Measurements from ENCODE around the gene NFKBIL1. TPM values are rescaled to one million over a fixed set of nuclear protein-coding genes. Genes with fewer than 3 reads are reported as not detected.

The NFKBIL1 gene
- total RNA-seq, 2 donors from 2014 or later = 17.4 to 26.3 TPM

DNA sequence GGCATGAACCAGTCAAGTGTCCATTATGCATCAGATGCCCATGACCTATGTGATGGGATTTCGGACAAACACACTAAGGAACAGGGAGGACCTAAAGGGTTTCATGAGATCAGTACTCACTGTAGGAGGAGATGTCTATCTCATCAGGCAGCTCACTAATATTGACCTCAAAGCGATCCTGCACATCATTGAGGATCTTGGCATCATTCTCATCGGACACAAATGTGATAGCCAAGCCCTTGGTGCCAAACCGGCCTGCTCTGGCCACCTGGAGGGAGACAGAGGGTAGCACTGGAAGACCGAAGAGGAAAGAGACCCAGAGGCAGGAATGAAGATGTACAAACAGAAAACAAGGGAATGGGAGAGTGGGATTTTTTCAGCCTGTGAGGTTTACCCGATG, 16.7 kb upstream of the NFKBIL1 start:
- H3K4me3 ChIP-seq (ENCODE audit: low read length) = no peak overlapping the region
- TF ChIP-seq, protein P1, sequence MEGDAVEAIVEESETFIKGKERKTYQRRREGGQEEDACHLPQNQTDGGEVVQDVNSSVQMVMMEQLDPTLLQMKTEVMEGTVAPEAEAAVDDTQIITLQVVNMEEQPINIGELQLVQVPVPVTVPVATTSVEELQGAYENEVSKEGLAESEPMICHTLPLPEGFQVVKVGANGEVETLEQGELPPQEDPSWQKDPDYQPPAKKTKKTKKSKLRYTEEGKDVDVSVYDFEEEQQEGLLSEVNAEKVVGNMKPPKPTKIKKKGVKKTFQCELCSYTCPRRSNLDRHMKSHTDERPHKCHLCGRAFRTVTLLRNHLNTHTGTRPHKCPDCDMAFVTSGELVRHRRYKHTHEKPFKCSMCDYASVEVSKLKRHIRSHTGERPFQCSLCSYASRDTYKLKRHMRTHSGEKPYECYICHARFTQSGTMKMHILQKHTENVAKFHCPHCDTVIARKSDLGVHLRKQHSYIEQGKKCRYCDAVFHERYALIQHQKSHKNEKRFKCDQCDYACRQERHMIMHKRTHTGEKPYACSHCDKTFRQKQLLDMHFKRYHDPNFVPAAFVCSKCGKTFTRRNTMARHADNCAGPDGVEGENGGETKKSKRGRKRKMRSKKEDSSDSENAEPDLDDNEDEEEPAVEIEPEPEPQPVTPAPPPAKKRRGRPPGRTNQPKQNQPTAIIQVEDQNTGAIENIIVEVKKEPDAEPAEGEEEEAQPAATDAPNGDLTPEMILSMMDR (conservative IDR thresholded peaks at IDR 0.05) = peak; percentile 37
- H3K9me3 Mint-ChIP-seq = no peaks in the 10 kb centered on the region
- H3K36me3 ChIP-seq (ENCODE audit: control insufficient read depth, insufficient read depth, low read length) = peaks cover 62% of the 10 kb centered on the region
- H3K9me3 ChIP-seq (ENCODE audit: control insufficient read depth, low read length) = no peaks in the 10 kb centered on the region
- H3K9ac ChIP-seq (ENCODE audit: extremely low read depth, low read length, poor library complexity, severe bottlenecking) = no peak overlapping the region
- H3K27ac ChIP-seq (ENCODE audit: low read depth, low read length) = no peak overlapping the region
- H3K4me3 Mint-ChIP-seq = no peak overlapping the region
- 90 to 95% methylated on average over 6 of the region's 6 CpGs for WGBS, 2 experiments (ENCODE audit: insufficient coverage in 1 of 2, insufficient read length in 1 of 2)
- no peaks in the 10 kb centered on the region for H3K27me3 Mint-ChIP-seq (ENCODE audit: insufficient read depth)
- peak; percentile 60 for DNase-seq
- no peaks in the 10 kb centered on the region for H3K27me3 ChIP-seq (ENCODE audit: control insufficient read depth, insufficient read depth, low read length, poor library complexity, severe bottlenecking)
- H3K36me3 Mint-ChIP-seq (ENCODE audit: low read depth) = peaks cover 57% of the 10 kb centered on the region
- peaks cover 17% of the 10 kb centered on the region for H3K4me1 Mint-ChIP-seq
- no peaks in the 10 kb centered on the region for H3K4me1 ChIP-seq (ENCODE audit: control insufficient read depth, insufficient read depth, low read length)
- H3K27ac Mint-ChIP-seq = peak overlapping the region; percentile 82

GRCh38 chr6:31531162-31531561, 16.2 kb upstream of the NFKBIL1 start:
- DNase-seq = no peak
- no peak overlapping the region for H3K27ac ChIP-seq (ENCODE audit: low read depth, low read length)
- Mint-ChIP-seq H3K27me3 (ENCODE audit: insufficient read depth) (no peaks in the 10 kb centered on the region), H3K9me3 (no peaks in the 10 kb centered on the region), H3K4me1 (peaks cover 21% of the 10 kb centered on the region), H3K36me3 (ENCODE audit: low read depth) (peaks cover 62% of the 10 kb centered on the region), H3K4me3 (no peak overlapping the region), H3K27ac (peak overlapping the region; percentile 82)
- H3K27me3 ChIP-seq (ENCODE audit: control insufficient read depth, insufficient read depth, low read length, poor library complexity, severe bottlenecking) = no peaks in the 10 kb centered on the region
- TF ChIP-seq, protein P1 (conservative IDR thresholded peaks at IDR 0.05) = no peak
- H3K4me1 ChIP-seq (ENCODE audit: control insufficient read depth, insufficient read depth, low read length) = no peaks in the 10 kb centered on the region
- no peak overlapping the region for H3K4me3 ChIP-seq (ENCODE audit: low read length)
- H3K9me3 ChIP-seq (ENCODE audit: control insufficient read depth, low read length) = no peaks in the 10 kb centered on the region
- H3K36me3 ChIP-seq (ENCODE audit: control insufficient read depth, insufficient read depth, low read length) = peaks cover 67% of the 10 kb centered on the region
- WGBS, 2 experiments (ENCODE audit: insufficient coverage in 1 of 2, insufficient read length in 1 of 2) = 95 to 98% methylated on average over 2 to 6 of the region's 7 CpGs
- H3K9ac ChIP-seq (ENCODE audit: extremely low read depth, low read length, poor library complexity, severe bottlenecking) = no peak overlapping the region

DNA sequence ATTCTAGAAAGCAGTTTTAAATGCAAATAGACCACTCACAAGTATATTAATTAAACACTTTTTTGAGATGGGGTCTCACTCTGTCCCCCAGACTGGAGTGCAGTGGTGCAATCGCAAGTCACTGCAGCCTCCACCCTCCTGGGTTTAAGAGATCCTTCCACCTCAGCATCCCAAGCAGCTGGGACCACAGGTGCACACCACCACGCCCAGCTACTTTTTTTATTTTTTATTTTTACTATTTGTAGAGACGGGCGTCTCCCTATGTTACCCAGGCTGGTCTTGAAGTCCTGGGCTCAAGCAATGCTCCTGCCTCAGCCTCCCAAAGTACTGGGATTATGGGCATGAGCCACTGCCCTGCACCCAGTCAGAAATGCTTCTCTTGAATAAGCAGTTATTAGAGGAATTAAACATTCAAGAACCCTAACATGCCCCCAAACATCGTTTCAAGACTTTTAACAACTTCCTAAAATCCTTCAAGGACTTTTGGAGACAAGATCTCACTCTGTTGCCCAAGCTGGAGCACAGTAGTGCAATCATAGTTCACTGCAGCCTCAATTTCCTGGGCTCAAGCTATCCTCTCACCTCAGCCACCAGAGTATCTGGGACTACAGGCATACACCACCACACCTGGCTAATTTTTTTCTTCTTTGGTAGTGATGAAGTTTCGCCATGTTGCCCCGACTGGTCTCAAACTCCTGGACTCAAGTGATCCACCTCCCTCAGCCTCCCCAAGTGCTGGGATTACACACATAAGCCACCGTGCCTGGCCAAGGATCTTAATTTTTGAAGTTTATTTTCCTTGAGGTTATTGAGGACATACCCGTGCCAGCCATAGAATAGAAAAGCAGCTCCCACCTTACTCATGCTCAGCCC, 15.4 kb upstream of the NFKBIL1 start:
- Mint-ChIP-seq H3K36me3 (ENCODE audit: low read depth) (peaks cover 69% of the 10 kb centered on the region), H3K4me1 (peaks cover 24% of the 10 kb centered on the region), H3K27ac (no peak overlapping the region), H3K4me3 (no peak overlapping the region), H3K27me3 (ENCODE audit: insufficient read depth) (no peaks in the 10 kb centered on the region), H3K9me3 (no peaks in the 10 kb centered on the region)
- DNase-seq = no peak
- Histone ChIP-seq H3K4me1 (ENCODE audit: control insufficient read depth, insufficient read depth, low read length) (no peaks in the 10 kb centered on the region), H3K9ac (ENCODE audit: extremely low read depth, low read length, poor library complexity, severe bottlenecking) (no peak overlapping the region), H3K4me3 (ENCODE audit: low read length) (no peak overlapping the region), H3K9me3 (ENCODE audit: control insufficient read depth, low read length) (no peaks in the 10 kb centered on the region), H3K27me3 (ENCODE audit: control insufficient read depth, insufficient read depth, low read length, poor library complexity, severe bottlenecking) (no peaks in the 10 kb centered on the region), H3K36me3 (ENCODE audit: control insufficient read depth, insufficient read depth, low read length) (peaks cover 74% of the 10 kb centered on the region), H3K27ac (ENCODE audit: low read depth, low read length) (no peak overlapping the region)
- WGBS, 2 experiments (ENCODE audit: insufficient coverage in 1 of 2, insufficient read length in 1 of 2) = 90 to 94% methylated on average over 4 to 9 of the region's 9 CpGs
- TF ChIP-seq, protein P1 (conservative IDR thresholded peaks at IDR 0.05) = no peak
